ENCODE results near the gene C16orf78.

DNA sequence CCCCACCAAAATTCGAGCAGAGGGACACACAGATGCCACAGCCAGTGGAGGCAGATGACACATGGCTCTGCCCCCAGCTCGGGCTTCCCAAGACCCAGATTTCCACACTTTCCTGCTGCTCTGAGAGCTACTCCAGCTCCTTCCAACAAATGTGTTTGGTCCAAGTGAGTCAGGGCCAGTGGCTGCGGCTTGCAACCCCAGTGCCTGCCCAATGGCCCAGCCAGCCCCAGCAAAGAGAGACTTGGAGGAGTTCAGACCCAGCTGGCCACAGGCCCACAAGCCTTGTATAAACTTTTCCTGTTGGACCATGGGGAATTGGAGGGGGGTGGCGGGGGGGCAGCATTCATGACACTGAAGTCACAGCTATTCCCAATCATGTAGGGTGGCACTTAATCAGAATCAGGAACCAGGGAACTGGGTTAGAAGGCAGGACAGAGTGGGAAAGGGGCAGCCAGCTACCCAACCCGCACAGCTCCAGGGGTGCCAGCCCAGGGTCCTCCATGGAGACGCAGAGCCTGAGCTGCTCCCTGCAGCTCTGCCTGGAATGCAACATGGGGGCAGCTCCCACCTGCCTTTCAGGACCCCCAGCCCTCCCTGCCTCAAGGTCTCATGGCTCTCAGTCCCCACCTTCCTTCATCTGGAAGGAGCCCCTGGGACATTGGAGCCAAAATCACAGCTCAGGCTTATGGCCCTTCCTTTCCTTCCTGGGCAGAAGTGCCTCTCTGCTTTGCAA lies 17.5 kb upstream of the C16orf78 start:
- TF ChIP-seq POLR2A (IDR thresholded peaks at IDR 0.05): no peak
- TF ChIP-seq, protein P1, sequence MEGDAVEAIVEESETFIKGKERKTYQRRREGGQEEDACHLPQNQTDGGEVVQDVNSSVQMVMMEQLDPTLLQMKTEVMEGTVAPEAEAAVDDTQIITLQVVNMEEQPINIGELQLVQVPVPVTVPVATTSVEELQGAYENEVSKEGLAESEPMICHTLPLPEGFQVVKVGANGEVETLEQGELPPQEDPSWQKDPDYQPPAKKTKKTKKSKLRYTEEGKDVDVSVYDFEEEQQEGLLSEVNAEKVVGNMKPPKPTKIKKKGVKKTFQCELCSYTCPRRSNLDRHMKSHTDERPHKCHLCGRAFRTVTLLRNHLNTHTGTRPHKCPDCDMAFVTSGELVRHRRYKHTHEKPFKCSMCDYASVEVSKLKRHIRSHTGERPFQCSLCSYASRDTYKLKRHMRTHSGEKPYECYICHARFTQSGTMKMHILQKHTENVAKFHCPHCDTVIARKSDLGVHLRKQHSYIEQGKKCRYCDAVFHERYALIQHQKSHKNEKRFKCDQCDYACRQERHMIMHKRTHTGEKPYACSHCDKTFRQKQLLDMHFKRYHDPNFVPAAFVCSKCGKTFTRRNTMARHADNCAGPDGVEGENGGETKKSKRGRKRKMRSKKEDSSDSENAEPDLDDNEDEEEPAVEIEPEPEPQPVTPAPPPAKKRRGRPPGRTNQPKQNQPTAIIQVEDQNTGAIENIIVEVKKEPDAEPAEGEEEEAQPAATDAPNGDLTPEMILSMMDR (IDR thresholded peaks at IDR 0.05): no peak
